Ovary (tissue), 9 donors: Measurements from ENCODE around the gene ETFA. TPM values are rescaled to one million over a fixed set of nuclear protein-coding genes. Genes with fewer than 3 reads are reported as not detected.

Experiments
- DNase-seq, 5 donors: peaks; one replicate each; pipeline ENCODE4 v3.0.0-alpha.2; 2019 to 2020
- H3K27ac ChIP-seq, 2 donors: fragments of 200-600 bp; one replicate each; pipeline versions ENCODE4 v1.5.1 to v1.8.0; 2019 to 2022
- H3K27me3 ChIP-seq: fragments of 200-600 bp; one replicate; pipeline ENCODE4 v1.8.0; 2022
- H3K36me3 ChIP-seq: fragments of 200-600 bp; sonication (generic); one replicate; pipeline ENCODE4 v1.5.1; 2019
- H3K4me1 ChIP-seq: one replicate; pipeline ENCODE4 v1.8.1; 2013; ENCODE audit warnings: mild to moderate bottlenecking, moderate library complexity; ENCODE audit not compliant: insufficient read depth
- H3K4me3 ChIP-seq: fragments of 200-600 bp; sonication (generic); one replicate; pipeline ENCODE4 v1.5.1; 2017
- H3K9me3 ChIP-seq, 2 donors: fragments of 200-600 bp in 1 of 2; sonication (generic) in 1 of 2; one replicate each; pipeline versions ENCODE4 v1.5.1 to v1.8.1; 2013 to 2019; ENCODE audit warnings: mild to moderate bottlenecking in 1 of 2, moderate library complexity in 1 of 2
- CTCF ChIP-seq, 3 donors: fragments of 450-650 bp in 2 of 3; fragments of 200-600 bp in 1 of 3; IDR thresholded peaks; one replicate each; pipeline versions ENCODE4 v1.5.1 to v1.8.0; 2016 to 2022; ENCODE audit warnings: antibody characterized with exemption in 3 of 3, mild to moderate bottlenecking in 1 of 3
- EP300 ChIP-seq: sonication (generic); formaldehyde crosslinking; IDR thresholded peaks from one replicate; pipeline ENCODE4 v1.6.1; 2017; ENCODE audit warnings: antibody characterized with exemption
- POLR2A ChIP-seq: fragments of 450-650 bp; IDR thresholded peaks from one replicate; pipeline ENCODE4 v1.6.1; 2017; ENCODE audit warnings: antibody characterized with exemption, mild to moderate bottlenecking, moderate library complexity
- WGBS, 3 donors: extraction: QIAGEN DNeasy Blood & Tissue Kit in 1 of 3; methylation state at CpG; one replicate each; pipeline versions ENCODE4 v1.1.5 to v1.1.7; 2013 to 2017; 5-methylcytosine and 5-hydroxymethylcytosine counted together
- intact Hi-C, 4 donors: fragments of 100-400 bp; cut with DNase I; formaldehyde crosslinking; loops; one replicate each; pipeline versions ENCODE4 v1.11.0 to v1.15.1; 2022 to 2023
- polyA plus RNA-seq, 2 donors: library from polyadenylated mRNA; stranded (reverse); fragments of 200-250 nt in 1 of 2; fragments of 350-450 nt in 1 of 2; fragmentation: Illumina TruSeq in 1 of 2; extraction: RNeasy Lipid Tissue Mini Kit (QIAGEN cat#74804) in 1 of 2; gene quantifications; one replicate each; pipeline ENCODE4 v1.2.3, GENCODE V29; 2013 to 2014
- total RNA-seq, 7 donors: library from RNA; depleted of rRNA in 2 of 7; stranded (reverse); fragments of >200 nt in 2 of 7; fragmentation: NEBNext Ultra II Directional in 3 of 7; extraction: Animal tissue kit (Norgen Biotek cat#: 25700) in 3 of 7; gene quantifications; one replicate each; pipeline versions ENCODE4 v1.1.0 to v1.2.4, GENCODE V29; 2016 to 2023
- donor health status: DM: no; HTN: no; CAD: no; lungs with moderate emphysema.
- donor health status: DM: no; HTN: no; CAD: no.
- donor health status: Bipolar disorder and iron deficiency.
- donor health status: DM: yes; HTN: yes; CAD: no.
- donor health status: DM: no; HTN: no; CAD: no.
- donor health status: DM: yes; HTN: yes; CAD: no.

Gene ETFA
- total and polyA plus RNA-seq, 9 donors: 45.8 to 97.4 (median 71.7) TPM

DNA sequence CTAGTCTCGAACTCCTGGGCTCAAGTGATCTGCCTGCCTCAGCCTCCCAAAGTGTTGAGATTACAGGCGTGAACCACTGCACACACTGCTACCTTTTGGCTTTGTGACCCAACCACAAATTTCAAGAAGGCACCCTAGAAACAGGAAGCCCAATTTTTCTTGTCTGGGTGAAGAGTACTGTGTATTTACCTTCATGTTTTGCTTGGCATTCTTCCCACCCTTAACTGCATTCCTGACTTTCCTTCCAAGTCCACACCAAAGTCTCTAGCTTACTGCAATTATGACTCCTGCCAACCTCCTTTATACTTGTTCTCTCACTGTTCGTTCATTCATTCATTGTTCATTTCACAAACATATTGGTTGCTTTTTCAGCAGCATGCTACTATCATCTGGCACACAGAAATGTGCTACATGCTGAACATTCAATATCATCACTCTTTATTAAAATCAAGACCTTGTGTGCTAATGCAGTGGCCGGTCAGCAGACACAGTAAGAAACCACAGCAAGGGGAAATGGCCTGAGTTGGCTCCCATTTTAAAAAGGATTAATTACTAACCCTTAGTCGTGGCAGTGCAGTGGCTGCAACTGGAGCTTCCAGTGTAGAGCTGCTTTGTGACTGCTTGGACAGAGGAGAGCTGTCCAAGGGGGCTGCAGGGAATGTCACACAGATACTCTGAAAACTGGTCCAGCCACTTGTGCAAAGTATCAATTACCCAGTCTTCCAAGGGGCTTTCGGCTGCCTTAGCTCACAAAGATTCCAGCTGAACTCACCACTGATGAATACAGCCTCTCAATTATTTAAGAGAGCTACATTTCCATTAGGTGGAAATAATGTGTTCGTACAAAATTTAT lies 94.0 kb downstream of the ETFA start:
- no peak overlapping the region for H3K4me3 ChIP-seq
- H3K27ac ChIP-seq: no peak overlapping the region
- TF ChIP-seq POLR2A: no peak
- TF ChIP-seq CTCF (IDR thresholded peaks at IDR 0.05): no peak
- TF ChIP-seq EP300: no peak
- H3K36me3 ChIP-seq: no peaks in the 10 kb centered on the region
- DNase-seq: no peak
- H3K4me1 ChIP-seq: no peaks in the 10 kb centered on the region
- intact Hi-C loops: no loop called here
- H3K27me3 ChIP-seq: no peaks in the 10 kb centered on the region
- no peaks in the 10 kb centered on the region for H3K9me3 ChIP-seq
- 76 to 81% (median 78%) methylated on average over 7 of the region's 7 CpGs for WGBS, 3 donors

- DNase-seq: no peak
- Histone ChIP-seq H3K27ac (no peak overlapping the region), H3K4me3 (no peak overlapping the region), H3K4me1 (no peaks in the 10 kb centered on the region), H3K9me3 (no peaks in the 10 kb centered on the region), H3K36me3 (no peaks in the 10 kb centered on the region), H3K27me3 (no peaks in the 10 kb centered on the region)
- intact Hi-C loops: no loop called here
- 85 to 90% (median 90%) methylated on average over 1 of the region's 1 CpG for WGBS, 3 donors
- no peak for TF ChIP-seq EP300
- no peak for TF ChIP-seq POLR2A
- no peak for TF ChIP-seq CTCF (IDR thresholded peaks at IDR 0.05)
Observed at GRCh38 chr15:76215634-76216033, 95.6 kb downstream of the ETFA start.

DNA sequence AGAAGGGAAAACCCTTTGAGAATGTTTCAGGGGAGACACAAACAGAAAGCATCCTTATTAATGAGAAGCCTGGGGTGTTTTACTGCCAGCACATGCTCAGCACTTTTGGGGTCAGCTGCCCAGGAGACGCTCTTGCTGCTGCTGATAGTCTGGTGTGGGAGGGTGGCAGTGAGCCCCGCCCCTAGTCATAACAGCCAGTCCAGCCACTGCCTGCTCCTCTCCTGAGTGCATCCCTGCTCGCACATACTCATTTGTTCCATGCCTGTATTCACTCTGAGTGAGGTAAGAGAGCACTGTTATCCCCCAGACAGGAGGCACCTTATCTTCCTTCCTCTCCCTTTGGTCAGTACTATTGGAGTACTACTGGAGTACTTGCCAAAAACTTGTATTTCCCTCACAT lies 101.3 kb downstream of the ETFA start:
- no peak for TF ChIP-seq EP300
- no peak for TF ChIP-seq POLR2A
- no peak for TF ChIP-seq CTCF (IDR thresholded peaks at IDR 0.05)
- DNase-seq: no peak
- H3K36me3 ChIP-seq: no peaks in the 10 kb centered on the region
- H3K27ac ChIP-seq: no peak overlapping the region
- no peaks in the 10 kb centered on the region for H3K9me3 ChIP-seq
- H3K4me1 ChIP-seq: no peaks in the 10 kb centered on the region
- intact Hi-C loops: no loop called here
- H3K4me3 ChIP-seq: no peak overlapping the region
- no peaks in the 10 kb centered on the region for H3K27me3 ChIP-seq
- 31 to 51% (median 44%) methylated on average over 3 of the region's 3 CpGs for WGBS, 3 donors

GRCh38 chr15:76209523-76209922 lies 101.7 kb downstream of the ETFA start:
- Histone ChIP-seq H3K4me3 (no peak overlapping the region), H3K36me3 (no peaks in the 10 kb centered on the region), H3K27ac (no peak overlapping the region), H3K4me1 (no peaks in the 10 kb centered on the region), H3K27me3 (no peaks in the 10 kb centered on the region), H3K9me3 (no peaks in the 10 kb centered on the region)
- 86 to 95% (median 92%) methylated on average over 1 of the region's 1 CpG for WGBS, 3 donors
- TF ChIP-seq POLR2A: no peak
- TF ChIP-seq EP300: no peak
- no peak for TF ChIP-seq CTCF (IDR thresholded peaks at IDR 0.05)
- intact Hi-C loops: no loop called here
- DNase-seq: no peak
